Measurements from ENCODE around the gene TSPAN15. TPM values are rescaled to one million over a fixed set of nuclear protein-coding genes. Genes with fewer than 3 reads are reported as not detected.
"Not testable (repeated sequence)": the region's sequence is repeated elsewhere in the genome, so short reads cannot be mapped to it uniquely, and the experiment has no call there.

TSPAN15 gene
- total and polyA plus RNA-seq, 12 donors, result 5.0 to 18.2 (median 10.6) TPM

DNA sequence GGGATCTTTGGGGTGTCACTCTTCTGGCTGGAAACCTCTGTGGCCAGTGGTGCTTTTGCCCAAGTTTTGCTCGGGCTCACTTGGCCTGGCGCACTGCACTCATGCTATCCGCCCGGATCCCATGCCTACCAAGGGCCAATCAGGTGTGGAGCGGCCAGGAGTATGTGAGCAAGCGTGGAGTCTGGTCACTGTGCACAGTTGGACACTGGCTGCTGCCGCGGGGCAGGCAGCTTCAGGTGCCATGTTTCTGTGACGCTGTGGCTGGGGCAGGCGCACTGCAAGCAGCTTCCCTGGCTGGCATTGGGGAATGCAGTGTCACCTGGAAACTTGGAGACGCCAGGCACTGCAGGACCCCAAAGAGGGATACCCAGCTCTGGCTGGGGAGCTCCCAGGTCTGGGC lies 76.7 kb downstream of the TSPAN15 start:
- Histone ChIP-seq H3K27ac (no peak overlapping the region), H3K4me3 (no peak overlapping the region), H3K4me1 (no peaks in the 10 kb centered on the region), H3K36me3 (no peaks in the 10 kb centered on the region), H3K9me3 (peaks cover 0 to 10% (median 0%) of the 10 kb centered on the region in 11 donors), H3K27me3 (no peaks in the 10 kb centered on the region)
- ATAC-seq (no peak), DNase-seq (no peak)
- intact Hi-C loops (cut with DNase I), result no loop called here
- 95 to 98% methylated on average over 11 of the region's 11 CpGs for WGBS, 2 donors
- TF ChIP-seq, protein P1, sequence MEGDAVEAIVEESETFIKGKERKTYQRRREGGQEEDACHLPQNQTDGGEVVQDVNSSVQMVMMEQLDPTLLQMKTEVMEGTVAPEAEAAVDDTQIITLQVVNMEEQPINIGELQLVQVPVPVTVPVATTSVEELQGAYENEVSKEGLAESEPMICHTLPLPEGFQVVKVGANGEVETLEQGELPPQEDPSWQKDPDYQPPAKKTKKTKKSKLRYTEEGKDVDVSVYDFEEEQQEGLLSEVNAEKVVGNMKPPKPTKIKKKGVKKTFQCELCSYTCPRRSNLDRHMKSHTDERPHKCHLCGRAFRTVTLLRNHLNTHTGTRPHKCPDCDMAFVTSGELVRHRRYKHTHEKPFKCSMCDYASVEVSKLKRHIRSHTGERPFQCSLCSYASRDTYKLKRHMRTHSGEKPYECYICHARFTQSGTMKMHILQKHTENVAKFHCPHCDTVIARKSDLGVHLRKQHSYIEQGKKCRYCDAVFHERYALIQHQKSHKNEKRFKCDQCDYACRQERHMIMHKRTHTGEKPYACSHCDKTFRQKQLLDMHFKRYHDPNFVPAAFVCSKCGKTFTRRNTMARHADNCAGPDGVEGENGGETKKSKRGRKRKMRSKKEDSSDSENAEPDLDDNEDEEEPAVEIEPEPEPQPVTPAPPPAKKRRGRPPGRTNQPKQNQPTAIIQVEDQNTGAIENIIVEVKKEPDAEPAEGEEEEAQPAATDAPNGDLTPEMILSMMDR (IDR thresholded peaks at IDR 0.05), result no peak

DNA sequence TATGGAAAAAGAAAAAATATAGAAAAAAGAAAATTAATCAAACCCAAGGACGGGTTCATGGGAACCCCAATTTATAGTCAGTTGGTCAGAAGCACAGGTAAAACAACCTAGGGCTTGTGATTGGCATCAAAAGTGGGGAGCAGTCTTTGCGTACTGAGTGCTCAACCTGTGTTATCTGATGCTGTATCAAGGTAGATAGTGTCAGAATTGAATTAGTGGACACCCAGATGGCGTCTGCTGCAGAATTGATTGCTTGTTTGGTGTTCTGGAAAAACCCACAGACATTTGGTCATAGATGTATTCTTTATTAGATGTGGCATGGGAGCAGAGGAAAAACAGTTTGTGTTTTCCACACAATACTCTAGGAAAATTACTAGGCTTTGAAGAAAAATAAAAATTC lies 82.4 kb downstream of the TSPAN15 start:
- no peaks in the 10 kb centered on the region for H3K36me3 ChIP-seq
- intact Hi-C loops (cut with DNase I), result no loop called here
- no peaks in the 10 kb centered on the region for H3K4me1 ChIP-seq
- no peak for DNase-seq
- no peaks in the 10 kb centered on the region for H3K27me3 ChIP-seq
- no peak overlapping the region for H3K27ac ChIP-seq
- 67 to 72% methylated on average over 3 of the region's 3 CpGs for WGBS, 2 donors
- TF ChIP-seq, protein P1 (IDR thresholded peaks at IDR 0.05), result no peak
- H3K4me3 ChIP-seq, result no peak overlapping the region
- no peak for ATAC-seq
- peaks cover 0 to 24% (median 0%) of the 10 kb centered on the region in 11 donors for H3K9me3 ChIP-seq

DNA sequence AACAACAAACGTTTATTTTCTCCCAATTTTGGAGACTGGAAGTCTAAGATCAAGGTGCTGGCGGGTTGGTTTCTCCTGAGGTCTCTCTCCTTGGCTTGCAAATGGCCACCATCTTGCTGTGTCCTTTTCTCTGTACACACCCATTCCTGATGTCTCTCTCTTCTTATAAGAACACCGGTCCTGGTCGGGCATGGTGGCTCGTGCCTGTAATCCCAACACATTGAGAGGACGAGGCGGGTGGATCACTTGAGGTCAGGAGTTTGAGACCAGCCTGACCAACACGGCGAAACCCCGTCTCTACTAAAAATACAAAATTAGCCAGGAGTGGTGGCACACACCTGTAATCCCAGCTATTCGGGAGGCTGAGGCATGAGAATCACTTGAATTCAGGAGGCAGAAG lies 85.3 kb downstream of the TSPAN15 start:
- H3K27me3 ChIP-seq; H3K4me1 ChIP-seq; H3K4me3 ChIP-seq; H3K27ac ChIP-seq; DNase-seq; H3K36me3 ChIP-seq; ATAC-seq; intact Hi-C loops (cut with DNase I): not testable (repeated sequence)
- H3K9me3 ChIP-seq, result peaks cover 0 to 32% (median 8%) of the 10 kb centered on the region in 11 donors
- WGBS, 2 donors, result 92 to 94% methylated on average over 11 of the region's 11 CpGs

DNA sequence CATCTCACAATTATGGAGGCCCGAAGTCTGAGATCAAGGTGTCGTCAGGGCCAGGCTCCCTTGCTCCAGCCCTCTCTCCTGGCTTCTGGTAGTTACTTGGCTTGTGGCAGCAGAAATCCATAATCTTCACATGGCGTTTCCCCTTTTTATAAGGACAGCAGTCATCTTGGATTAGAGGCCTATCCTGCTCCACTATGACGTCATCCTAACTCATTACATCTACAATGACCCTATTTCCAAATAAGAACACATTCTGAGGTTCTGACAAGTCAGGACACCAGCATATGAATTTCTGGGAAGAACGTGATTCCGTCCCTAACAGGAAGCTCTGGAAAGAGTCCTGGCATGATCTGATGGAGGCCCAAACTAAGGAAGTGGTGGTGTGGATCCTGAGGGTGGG lies 86.2 kb downstream of the TSPAN15 start:
- ATAC-seq (no peak), DNase-seq (no peak)
- Histone ChIP-seq H3K4me1 (no peaks in the 10 kb centered on the region), H3K4me3 (no peak overlapping the region), H3K27ac (no peak overlapping the region), H3K9me3 (peaks cover 0 to 29% (median 9%) of the 10 kb centered on the region in 11 donors), H3K27me3 (no peaks in the 10 kb centered on the region), H3K36me3 (no peaks in the 10 kb centered on the region)
- intact Hi-C loops (cut with DNase I), result no loop called here
- TF ChIP-seq, protein P1 (IDR thresholded peaks at IDR 0.05), result no peak
- 87 to 90% methylated on average over 6 of the region's 6 CpGs for WGBS, 2 donors

DNA sequence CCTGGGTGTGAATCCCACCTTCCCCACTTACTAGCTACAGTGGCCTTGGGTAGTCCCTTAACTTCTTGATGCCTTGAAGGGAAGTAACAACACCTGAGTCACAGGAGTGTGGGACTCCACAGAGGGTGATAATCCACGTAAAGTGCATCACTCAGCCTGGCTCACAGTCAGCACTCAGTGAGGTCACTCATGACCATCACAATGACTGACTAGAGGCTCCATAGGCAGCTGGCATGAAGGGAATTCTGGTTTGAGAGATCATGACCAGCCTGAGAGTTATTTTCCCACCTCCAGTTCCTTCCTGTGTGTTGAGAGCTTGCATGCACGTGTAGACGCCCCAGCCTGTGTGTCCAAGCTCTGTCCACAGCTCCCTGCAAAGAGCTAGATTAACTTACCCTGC lies 87.2 kb downstream of the TSPAN15 start:
- ATAC-seq (no peak), DNase-seq (no peak)
- Histone ChIP-seq H3K4me3 (no peak overlapping the region), H3K9me3 (peaks cover 0 to 21% (median 9%) of the 10 kb centered on the region in 11 donors), H3K36me3 (no peaks in the 10 kb centered on the region), H3K27me3 (peaks cover 0 to 4% (median 0%) of the 10 kb centered on the region in 7 donors), H3K4me1 (no peaks in the 10 kb centered on the region), H3K27ac (no peak overlapping the region)
- intact Hi-C loops (cut with DNase I), result no loop called here
- TF ChIP-seq, protein P1 (IDR thresholded peaks at IDR 0.05), result no peak
- 68 to 76% methylated on average over 3 of the region's 3 CpGs for WGBS, 2 donors

Data from heart right ventricle (tissue), 16 donors.